A549 (cell line): ENCODE data around the gene NDFIP1. TPM values are rescaled to one million over a fixed set of nuclear protein-coding genes. Genes with fewer than 3 reads are reported as not detected.

ENCODE experiments used
- ATAC-seq, 2 experiments: fragments of 200-7000 bp in 1 of 2; fragments of >200 bp in 1 of 2; cut with Nextera tagmentation in 1 of 2; cut with Tn5 transposase in 1 of 2; 3 replicates each; pipeline versions ENCODE4 v1.8.0 to v1.9.1; 2018 to 2020; ENCODE audit warnings: mild to moderate bottlenecking in 1 of 2, moderate library complexity in 1 of 2
- CTCF ChIA-PET: fragments of 300-600 bp; sonication (Branson Sonifier 250); formaldehyde crosslinking; extraction: SDS; loops from one replicate; lab custom pipeline; 2021; ENCODE audit warnings: antibody characterized with exemption, inconsistent platforms; lab: Yijun Ruan, JAX
- POLR2A ChIA-PET: fragments of 350-600 bp; formaldehyde crosslinking; extraction: SDS; loops from one replicate; lab custom pipeline; 2021; ENCODE audit warnings: antibody characterized with exemption, inconsistent platforms; lab: Yijun Ruan, JAX
- DNase-seq, 2 experiments: peaks; one replicate each; pipeline versions ENCODE4 v3.0.0 to v3.0.0-alpha.2; 2011 to 2016; ENCODE audit warnings: low read depth in 1 of 2, low spot score in 1 of 2
- FAIRE-seq: peaks from 2 replicates; lab custom pipeline; 2011; peaks lifted over from hg19 to GRCh38; lab: Jason Lieb, UNC
- H3K27ac ChIP-seq, 2 experiments: fragments of >200 bp; sonication (Bioruptor Twin); formaldehyde crosslinking; 3 replicates each; pipeline ENCODE4 v1.5.1; 2016 to 2017
- H3K4me1 ChIP-seq: fragments of >200 bp; sonication (Bioruptor Twin); formaldehyde crosslinking; 3 replicates; pipeline ENCODE4 v1.6.1; 2016
- H3K4me2 ChIP-seq: fragments of >200 bp; sonication (Bioruptor Twin); formaldehyde crosslinking; 3 replicates; pipeline ENCODE4 v1.6.1; 2016
- H3K4me3 ChIP-seq: fragments of >200 bp; sonication (Bioruptor Twin); formaldehyde crosslinking; 3 replicates; pipeline ENCODE4 v1.5.1; 2016
- H3K9me3 ChIP-seq: fragments of >200 bp; sonication (Bioruptor Twin); formaldehyde crosslinking; 3 replicates; pipeline ENCODE4 v1.6.1; 2016
- ATOH8 ChIP-seq: fragments of 250-450 bp; sonication (Bioruptor Pico); IDR thresholded peaks from 2 replicates; pipeline ENCODE4 v1.5.0; 2020; ENCODE audit warnings: low read depth, mild to moderate bottlenecking, moderate library complexity
- BCL3 ChIP-seq: fragments of >200 bp; sonication (Bioruptor Twin); formaldehyde crosslinking; IDR thresholded peaks from 3 replicates; pipeline ENCODE4 v1.6.1; 2016
- CHD4 ChIP-seq: fragments of 200-600 bp; sonication (generic); IDR thresholded peaks from 2 replicates; pipeline ENCODE4 v1.6.1; 2016; ENCODE audit warnings: antibody characterized with exemption, mild to moderate bottlenecking, borderline replicate concordance
- EHMT2 ChIP-seq: fragments of 200-600 bp; sonication (generic); IDR thresholded peaks from 2 replicates; pipeline ENCODE4 v1.6.1; 2016; ENCODE audit warnings: antibody characterized with exemption, low read depth, mild to moderate bottlenecking, moderate library complexity
- EP300 ChIP-seq, 2 experiments: fragments of >200 bp; sonication (Bioruptor Twin); formaldehyde crosslinking; IDR thresholded peaks; 2 replicates in 1 of 2; 3 replicates in 1 of 2; pipeline ENCODE4 v1.6.1; 2016 to 2017
- ESRRA ChIP-seq: fragments of 150-350 bp; IDR thresholded peaks from 2 replicates; pipeline ENCODE4 v1.6.1; 2014; ENCODE audit warnings: mild to moderate bottlenecking, low read length, borderline replicate concordance
- FOSL2 ChIP-seq, 2 experiments: fragments of 450-650 bp in 1 of 2; fragments of >200 bp in 1 of 2; sonication (Bioruptor Twin) in 1 of 2; formaldehyde crosslinking; IDR thresholded peaks; 2 replicates each; pipeline versions ENCODE4 v1.5.0 to v1.6.1; 2016 to 2020; ENCODE audit warnings: mild to moderate bottlenecking in 1 of 2, moderate library complexity in 1 of 2
- FOXS1 ChIP-seq: fragments of 250-450 bp; sonication (Bioruptor Pico); IDR thresholded peaks from 2 replicates; pipeline ENCODE4 v1.5.0; 2020; ENCODE audit warnings: mild to moderate bottlenecking, moderate library complexity
- GATA3 ChIP-seq: IDR thresholded peaks from 2 replicates; pipeline ENCODE4 v1.6.1; 2012; ENCODE audit warnings: borderline replicate concordance
- HOXA7 ChIP-seq: fragments of 250-450 bp; sonication (Bioruptor Pico); IDR thresholded peaks from 2 replicates; pipeline ENCODE4 v1.5.0; 2020; ENCODE audit warnings: mild to moderate bottlenecking, moderate library complexity
- MYC ChIP-seq: IDR thresholded peaks from 2 replicates; pipeline ENCODE4 v1.6.1; 2012; ENCODE audit warnings: mild to moderate bottlenecking, inconsistent platforms, low read length, improper control_type of control experiment, borderline replicate concordance
- NFE2L2 ChIP-seq: fragments of 150-350 bp; conservative IDR thresholded peaks from 2 replicates; pipeline ENCODE4 v1.6.1; 2014; ENCODE audit warnings: low read length
- PBX3 ChIP-seq: IDR thresholded peaks from 2 replicates; pipeline ENCODE4 v1.6.1; 2012
- PHF8 ChIP-seq: fragments of 200-600 bp; sonication (generic); IDR thresholded peaks from 2 replicates; pipeline ENCODE4 v1.6.1; 2016; ENCODE audit warnings: low read depth, mild to moderate bottlenecking, antibody characterized with exemption, moderate library complexity, borderline replicate concordance
- RAD21 ChIP-seq, 2 experiments: fragments of >200 bp in 1 of 2; sonication (Bioruptor Twin) in 1 of 2; formaldehyde crosslinking in 1 of 2; IDR thresholded peaks in 1 of 2; conservative IDR thresholded peaks in 1 of 2; 2 replicates in 1 of 2; 3 replicates in 1 of 2; pipeline ENCODE4 v1.6.1; 2012 to 2018; ENCODE audit warnings: inconsistent platforms in 1 of 2
- RCOR1 ChIP-seq: fragments of 150-350 bp; IDR thresholded peaks from 2 replicates; pipeline ENCODE4 v1.6.1; 2014; ENCODE audit warnings: antibody characterized with exemption, low read length, low read depth
- REST ChIP-seq: fragments of 200-600 bp; sonication (generic); IDR thresholded peaks from 2 replicates; pipeline ENCODE4 v1.6.1; 2016; ENCODE audit warnings: antibody characterized with exemption, mild to moderate bottlenecking, moderate library complexity
- RFX5 ChIP-seq: fragments of 450-650 bp; IDR thresholded peaks from 2 replicates; pipeline ENCODE4 v1.7.1; 2014; ENCODE audit warnings: antibody characterized with exemption, mild to moderate bottlenecking, moderate library complexity
- SMC3 ChIP-seq: fragments of >200 bp; sonication (Bioruptor Twin); formaldehyde crosslinking; IDR thresholded peaks from 3 replicates; pipeline ENCODE4 v1.6.1; 2018; ENCODE audit warnings: inconsistent platforms
- TFCP2L1 ChIP-seq: fragments of 250-450 bp; sonication (Bioruptor Pico); IDR thresholded peaks from 2 replicates; pipeline ENCODE4 v1.5.0; 2021; ENCODE audit warnings: mild to moderate bottlenecking
- TP53 ChIP-seq: fragments of 250-450 bp; sonication (Bioruptor Pico); IDR thresholded peaks from 2 replicates; pipeline ENCODE4 v1.5.0; 2021; ENCODE audit warnings: mild to moderate bottlenecking, moderate library complexity
- ZC3H11A ChIP-seq: fragments of 450-650 bp; IDR thresholded peaks from 2 replicates; pipeline ENCODE4 v1.6.1; 2014; ENCODE audit warnings: antibody characterized with exemption, mild to moderate bottlenecking
- ZSCAN20 ChIP-seq: fragments of 250-450 bp; sonication (Bioruptor Pico); IDR thresholded peaks from 2 replicates; pipeline ENCODE4 v1.8.0; 2022; ENCODE audit warnings: mild to moderate bottlenecking, moderate library complexity
- whole genome bisulfite sequencing: methylation state at CpG from one replicate; pipeline ENCODE4 v1.1.6; 2017; ENCODE audit errors: missing lambda C conversion rate; 5-methylcytosine and 5-hydroxymethylcytosine counted together
- polyA plus RNA-seq, 4 experiments: library from polyadenylated mRNA; depleted of rRNA in 3 of 4; stranded (reverse); fragments of >200 nt; fragmentation: RNase III in 1 of 4; extraction: RNeasy Plus Mini Kit Qiagen cat#74134 plus additional on column Dnase treatment in 1 of 4; gene quantifications; 2 replicates in 3 of 4; 3 replicates in 1 of 4; pipeline ENCODE4 v1.2.3, GENCODE V29; 2011 to 2017

Gene NDFIP1
- polyA plus RNA-seq, 2 of the 4 experiments (the other 2 are of a cell fraction) = 42.4 to 58.0 TPM

GRCh38 chr5:142097681-142098080, 10.9 kb upstream of the NDFIP1 start (continued):
- TF ChIP-seq PBX3 = no peak
- no peak for TF ChIP-seq SMC3
- TF ChIP-seq MYC = no peak
- TF ChIP-seq FOSL2 (IDR thresholded peaks at IDR 0.05) = no peak
- no peak for TF ChIP-seq FOSL2 (CRISPR knock-in tag; IDR thresholded peaks at IDR 0.05)
- TF ChIP-seq PHF8 = no peak

- CTCF ChIA-PET = interaction anchor here (0.6 to 1.0 kb wide), 2 partner anchors 9 to 289 kb away, joined by 3 read pairs; no protein-coding TSS in a partner anchor
- 52% methylated on average over 2 of the region's 2 CpGs for WGBS
- ATAC-seq = no peak
- Histone ChIP-seq H3K4me2 (no peak overlapping the region), H3K4me1 (no peaks in the 10 kb centered on the region), H3K9me3 (no peaks in the 10 kb centered on the region), H3K27ac (no peak overlapping the region), H3K4me3 (no peak overlapping the region)
- no peak for TF ChIP-seq EHMT2
- TF ChIP-seq ZC3H11A = no peak
- TF ChIP-seq ZSCAN20 (CRISPR knock-in tag) = no peak
- TF ChIP-seq ESRRA = no peak
- no peak for TF ChIP-seq FOXS1
- TF ChIP-seq NFE2L2 = no peak
- no peak for TF ChIP-seq PBX3
- no peak for DNase-seq
- POLR2A ChIA-PET = no interaction called here
- no peak for FAIRE-seq
Observed at GRCh38 chr5:142098275-142098674, 10.3 kb upstream of the NDFIP1 start.

- CTCF ChIA-PET = interaction anchor here (0.6 kb wide), 1 partner anchor 288 kb away, joined by 3 read pairs; no protein-coding TSS in a partner anchor
- no peak for FAIRE-seq
- no peak overlapping the region for H3K4me2 ChIP-seq
- no peaks in the 10 kb centered on the region for H3K4me1 ChIP-seq
- H3K27ac ChIP-seq = no peak overlapping the region
- H3K9me3 ChIP-seq = no peaks in the 10 kb centered on the region
- DNase-seq = no peak
- POLR2A ChIA-PET = no interaction called here
- ATAC-seq = no peak; a peak in 1 of 6 replicates
- no peak overlapping the region for H3K4me3 ChIP-seq
- TF ChIP-seq RAD21 (conservative IDR thresholded peaks at IDR 0.05 in 1 of 2, IDR thresholded peaks at IDR 0.05 in 1 of 2) (no peak), HOXA7 (CRISPR knock-in tag) (no peak), MYC (no peak), CHD4 (no peak), TP53 (CRISPR knock-in tag) (no peak), ATOH8 (CRISPR knock-in tag) (no peak), BCL3 (no peak), RFX5 (no peak), REST (no peak), SMC3 (no peak), FOXS1 (no peak), EP300 (IDR thresholded peaks at IDR 0.05) (no peak), GATA3 (no peak), ESRRA (no peak), TFCP2L1 (CRISPR knock-in tag) (no peak), RCOR1 (no peak)
Observed at GRCh38 chr5:142098931-142099330, 9.6 kb upstream of the NDFIP1 start.
